Stimulated activated naive CD4-positive, alpha-beta T cell (primary cell): ENCODE measurements around the gene SHISA8.

Source experiments
- DNase-seq, 6 experiments: peaks; one replicate each; lab custom pipeline; 2025; lab: John Stamatoyannopoulos, UW

SHISA8 gene

GRCh38 chr22:41933411-41934177 lies 18.7 kb upstream of the SHISA8 start:
- no peak for DNase-seq

GRCh38 chr22:41932353-41932752 lies 17.5 kb upstream of the SHISA8 start:
- no peak for DNase-seq

DNA sequence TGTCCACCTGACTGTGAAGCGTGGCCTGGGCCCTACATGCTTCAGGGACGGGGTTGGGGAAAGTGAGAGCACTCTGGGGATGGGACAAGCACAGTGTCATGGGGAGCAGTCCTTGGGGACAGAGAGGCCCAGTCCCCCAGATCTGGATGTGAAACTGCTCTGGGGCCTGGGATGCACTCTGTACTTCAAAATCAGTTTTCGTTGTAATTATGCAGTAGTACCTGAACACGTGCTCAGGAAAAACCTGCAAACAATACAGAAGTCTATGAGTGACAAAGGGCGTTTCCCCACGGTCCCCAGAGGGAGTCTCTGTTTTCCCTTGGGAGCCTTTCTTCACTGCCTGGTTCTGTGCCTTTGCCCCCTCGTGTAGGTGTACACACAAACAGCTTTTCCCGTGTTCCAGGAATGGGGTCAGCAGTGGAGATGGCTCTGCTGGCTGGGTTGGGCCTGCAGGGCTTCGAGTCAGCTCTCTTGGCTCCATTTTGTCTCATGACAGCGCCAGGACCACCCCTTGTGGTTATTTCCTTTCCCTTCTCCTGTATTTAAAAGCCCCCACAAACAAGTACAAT lies 16.9 kb upstream of the SHISA8 start:
- DNase-seq, result no peak

GRCh38 chr22:41929418-41929810 lies 14.5 kb upstream of the SHISA8 start:
- no peak for DNase-seq

- DNase-seq, result no peak
Observed at GRCh38 chr22:41928593-41929417, 13.9 kb upstream of the SHISA8 start.

GRCh38 chr22:41927813-41928212 lies 12.9 kb upstream of the SHISA8 start:
- no peak for DNase-seq

DNA sequence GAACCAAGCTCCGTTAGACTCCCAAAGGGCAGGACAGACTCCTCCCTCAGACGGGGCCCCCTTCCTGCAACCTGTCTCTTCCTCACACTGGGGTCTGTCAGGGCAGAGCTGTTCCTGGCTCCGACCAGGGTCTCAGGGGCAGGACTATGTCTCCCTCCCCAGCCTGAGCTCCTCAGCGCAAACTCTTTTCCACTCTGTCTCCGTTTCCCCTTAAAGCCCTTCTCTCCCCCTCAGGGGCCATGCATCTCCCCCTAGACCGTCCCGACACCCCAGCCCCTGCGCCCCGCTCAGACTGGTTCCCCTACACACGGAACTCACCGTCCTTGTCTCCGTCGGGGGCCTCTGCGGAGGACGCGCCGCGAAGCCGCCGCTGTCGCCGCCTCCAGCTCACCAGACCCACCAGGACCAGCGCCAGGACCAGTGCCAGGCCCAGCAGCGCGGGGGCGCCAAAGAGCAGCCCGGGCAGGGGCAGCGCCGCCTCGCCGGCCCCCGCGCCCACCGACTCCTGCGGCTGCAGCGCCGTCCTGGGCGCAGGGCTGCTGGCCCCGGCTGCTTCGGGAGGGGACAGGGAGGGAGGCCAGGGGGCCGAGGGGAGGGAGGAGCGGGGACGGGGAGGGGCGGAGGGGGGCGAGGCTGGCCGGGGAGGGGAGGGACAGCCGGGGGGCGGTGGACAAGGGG lies 11.0 kb upstream of the SHISA8 start:
- DNase-seq, result peak; percentile 27 to 70 (median 66)

GRCh38 chr22:41923595-41924276 lies 8.9 kb upstream of the SHISA8 start:
- DNase-seq, result no peak

DNA sequence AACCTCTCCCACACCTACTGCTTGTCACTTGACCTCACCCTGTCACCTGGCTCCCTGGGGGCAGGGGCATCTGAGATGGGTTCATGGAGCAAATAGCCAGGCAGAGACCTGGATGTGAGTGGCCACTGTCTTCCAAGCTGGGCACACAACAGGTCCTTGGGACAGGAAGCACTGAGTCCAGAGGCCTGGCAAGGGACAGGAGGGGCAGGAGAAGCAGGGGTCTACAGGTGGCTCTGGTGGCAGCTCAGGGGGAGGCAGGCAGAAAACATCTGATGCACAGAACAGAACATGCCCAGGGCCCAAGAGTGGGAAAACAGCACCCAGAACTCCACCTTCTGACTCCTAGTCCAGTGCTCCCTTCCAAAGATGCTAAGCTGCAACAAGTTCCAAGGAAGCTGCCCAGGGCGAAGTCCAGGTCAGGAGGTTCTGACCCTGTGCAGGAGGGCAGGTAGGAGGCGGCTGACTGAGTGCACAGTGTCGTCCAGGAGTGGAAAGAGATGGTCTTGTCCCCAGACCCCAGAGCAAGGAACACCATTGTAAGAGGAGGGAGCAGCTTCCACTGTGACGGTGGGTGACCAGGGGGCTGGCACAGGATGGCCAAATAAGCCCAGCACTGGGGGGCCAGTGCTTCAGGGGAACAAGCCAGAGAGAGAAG lies 8.2 kb upstream of the SHISA8 start:
- no peak for DNase-seq

GRCh38 chr22:41922328-41922727 lies 7.5 kb upstream of the SHISA8 start:
- DNase-seq, result no peak

DNA sequence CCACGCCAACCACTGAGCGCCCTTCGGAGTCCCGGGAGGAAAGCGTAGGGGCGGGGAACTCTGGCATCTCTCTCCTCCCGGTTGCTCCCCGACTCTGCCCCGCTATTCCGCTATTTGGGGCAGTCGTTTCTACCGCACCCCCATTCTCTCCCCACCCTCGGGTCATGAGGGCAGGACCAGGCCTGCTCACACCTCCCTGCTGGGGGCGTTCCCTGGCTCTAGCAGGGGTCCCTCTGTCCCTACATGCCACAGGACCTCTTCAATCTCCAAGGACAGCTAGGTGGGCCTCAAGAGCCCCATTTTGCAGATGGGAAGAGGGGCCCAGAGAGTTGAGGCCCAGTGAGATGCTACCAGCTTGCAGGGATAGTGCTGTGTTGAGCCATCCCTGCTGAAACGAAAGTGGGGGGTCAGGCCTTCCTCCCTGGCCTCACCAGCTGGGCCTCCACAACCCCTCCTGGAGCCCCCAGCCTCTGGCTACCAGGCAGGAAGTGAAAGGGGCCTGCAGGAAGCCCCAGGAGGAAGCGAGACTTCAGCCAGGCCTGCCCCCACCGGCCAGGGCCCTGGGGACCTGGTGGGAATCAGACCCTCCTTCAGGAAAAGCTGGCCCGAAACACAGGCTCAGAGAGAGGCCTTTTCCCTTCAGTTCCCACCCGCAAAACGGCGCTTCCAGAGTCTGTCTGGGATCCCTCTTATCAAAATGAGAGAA lies 5.5 kb upstream of the SHISA8 start:
- DNase-seq, result no peak

GRCh38 chr22:41919357-41920224 lies 4.7 kb upstream of the SHISA8 start:
- DNase-seq, result peak in 4 of 6 experiments; percentile 26 to 45 (median 41)

DNA sequence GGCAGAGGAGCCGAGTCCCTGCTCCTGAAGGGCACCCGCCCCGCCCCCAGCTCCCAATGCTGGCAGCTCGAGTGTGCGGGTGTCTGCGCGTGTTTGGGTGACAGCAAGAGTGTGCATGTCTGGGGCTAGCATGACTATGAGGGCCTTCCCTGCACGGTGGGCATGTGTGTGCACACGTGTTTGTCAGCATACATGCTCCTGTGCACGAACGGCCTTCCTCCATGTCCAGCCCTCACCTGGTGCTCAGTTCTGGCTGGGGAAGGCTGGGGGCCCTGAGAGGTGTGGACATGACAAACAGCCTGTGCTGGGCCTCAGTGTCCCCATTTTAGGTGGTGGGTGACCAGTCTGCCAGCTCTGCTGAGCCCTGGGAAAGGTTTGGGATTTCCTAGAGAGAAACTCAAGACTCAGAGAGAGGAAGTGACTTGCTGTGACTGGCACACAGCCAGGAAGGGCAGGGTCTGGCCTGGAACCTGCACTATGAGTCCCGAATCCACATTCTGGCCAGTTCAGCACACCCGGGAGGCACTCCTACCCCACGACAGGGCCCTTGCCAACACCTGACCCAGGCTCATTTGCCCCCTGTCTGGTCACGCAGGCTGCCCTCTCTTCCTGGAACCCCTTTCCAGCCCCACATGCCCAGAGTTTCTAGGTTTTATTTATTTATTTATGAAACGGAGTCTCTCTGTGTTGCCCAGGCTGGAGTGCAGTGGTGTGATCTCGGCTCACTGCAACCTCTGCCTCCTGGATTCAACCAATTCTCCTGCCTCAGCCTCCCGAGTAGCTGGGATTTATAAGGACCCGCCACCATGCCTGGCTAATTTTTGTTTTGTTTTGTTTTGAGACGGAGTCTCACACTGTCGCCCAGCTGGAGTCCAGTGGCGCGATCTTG lies 3.3 kb upstream of the SHISA8 start:
- DNase-seq, result peak in 2 of 6 experiments; percentile 28

DNA sequence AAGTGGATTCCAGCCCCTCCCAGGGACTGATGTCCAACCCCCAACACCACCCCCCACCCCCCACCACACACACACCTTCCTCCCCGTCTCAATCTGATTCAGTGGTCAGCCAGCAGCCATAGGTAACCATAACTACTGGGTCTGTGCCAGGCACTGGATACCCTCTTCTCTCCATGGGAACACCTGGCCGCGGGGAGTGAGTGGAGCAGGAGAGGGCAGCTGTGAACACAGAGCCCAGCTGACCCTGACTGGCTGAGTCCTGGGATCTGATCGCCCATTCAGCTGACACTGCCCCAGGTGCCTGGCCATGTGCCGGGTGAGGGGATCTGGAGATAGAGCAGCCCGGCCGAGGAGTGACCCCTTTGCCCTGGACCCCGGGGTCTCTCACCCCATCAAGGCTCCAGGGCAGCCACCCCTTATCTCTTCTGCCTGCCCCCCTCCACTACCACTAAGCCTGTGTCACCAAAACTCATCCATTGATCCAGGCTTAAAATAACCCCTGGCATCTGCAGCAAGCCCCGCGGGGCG lies 2.6 kb upstream of the SHISA8 start:
- no peak for DNase-seq

GRCh38 chr22:41916745-41917358 lies 2.0 kb upstream of the SHISA8 start:
- no peak for DNase-seq

- DNase-seq, result no peak
Observed at GRCh38 chr22:41915786-41916493, 1.1 kb upstream of the SHISA8 start.

GRCh38 chr22:41914611-41915034 lies 251 bp downstream of the SHISA8 start:
- DNase-seq, result no peak
